Osteocyte (in vitro differentiated cells): ENCODE data around the gene CLCNKB. TPM values are rescaled to one million over a fixed set of nuclear protein-coding genes. Genes with fewer than 3 reads are reported as not detected.

Experiments used
- DNase-seq: peaks from one replicate; pipeline ENCODE4 v3.0.0; 2021; ENCODE audit warnings: mixed read lengths; ENCODE audit not compliant: unreplicated experiment; ENCODE audit errors: extremely low spot score
- H3K27ac Mint-ChIP-seq: one replicate; pipeline ENCODE4 v1.8.0; 2021; ENCODE audit warnings: mild to moderate bottlenecking, mixed read lengths; ENCODE audit not compliant: unreplicated experiment
- H3K27me3 Mint-ChIP-seq: one replicate; pipeline ENCODE4 v1.8.0; 2021; ENCODE audit warnings: mixed read lengths; ENCODE audit not compliant: unreplicated experiment
- H3K36me3 Mint-ChIP-seq: one replicate; pipeline ENCODE4 v1.8.0; 2021; ENCODE audit warnings: mixed read lengths; ENCODE audit not compliant: unreplicated experiment
- H3K4me1 Mint-ChIP-seq: one replicate; pipeline ENCODE4 v1.8.0; 2021; ENCODE audit warnings: mixed read lengths; ENCODE audit not compliant: unreplicated experiment
- H3K4me3 Mint-ChIP-seq: one replicate; pipeline ENCODE4 v1.8.0; 2021; ENCODE audit warnings: mild to moderate bottlenecking, moderate library complexity, mixed read lengths; ENCODE audit not compliant: unreplicated experiment
- H3K9me3 Mint-ChIP-seq: one replicate; pipeline ENCODE4 v1.8.0; 2021; ENCODE audit warnings: mixed read lengths; ENCODE audit not compliant: unreplicated experiment
- CTCF ChIP-seq: fragments of 200-600 bp; sonication (generic); IDR thresholded peaks from 2 replicates; pipeline ENCODE4 v1.5.0; 2021; ENCODE audit warnings: antibody characterized with exemption, mild to moderate bottlenecking, moderate library complexity
- total RNA-seq: library from RNA; stranded (reverse); gene quantifications from 2 replicates; pipeline ENCODE4 v1.2.1, GENCODE V29; 2021

The CLCNKB gene
- total RNA-seq, 1 donor from 2014 or later: not detected

GRCh38 chr1:16007671-16008341, 35.8 kb upstream of the CLCNKB start:
- Mint-ChIP-seq H3K27me3 (no peaks in the 10 kb centered on the region), H3K4me1 (peaks cover 16% of the 10 kb centered on the region), H3K9me3 (no peaks in the 10 kb centered on the region), H3K4me3 (no peak overlapping the region), H3K36me3 (no peaks in the 10 kb centered on the region), H3K27ac (no peak overlapping the region)
- no peak for TF ChIP-seq CTCF
- DNase-seq: no peak

- H3K4me3 Mint-ChIP-seq: no peak overlapping the region
- no peaks in the 10 kb centered on the region for H3K27me3 Mint-ChIP-seq
- peak; percentile 97 for TF ChIP-seq CTCF
- DNase-seq: peak; percentile 93
- H3K4me1 Mint-ChIP-seq: peaks cover 23% of the 10 kb centered on the region
- no peak overlapping the region for H3K27ac Mint-ChIP-seq
- H3K9me3 Mint-ChIP-seq: no peaks in the 10 kb centered on the region
- H3K36me3 Mint-ChIP-seq: no peaks in the 10 kb centered on the region
Measured at GRCh38 chr1:16009030-16009460, 34.5 kb upstream of the CLCNKB start.

- no peak overlapping the region for H3K4me3 Mint-ChIP-seq
- H3K27me3 Mint-ChIP-seq: no peaks in the 10 kb centered on the region
- H3K9me3 Mint-ChIP-seq: no peaks in the 10 kb centered on the region
- TF ChIP-seq CTCF: no peak
- peaks cover 29% of the 10 kb centered on the region for H3K4me1 Mint-ChIP-seq
- no peak for DNase-seq
- no peaks in the 10 kb centered on the region for H3K36me3 Mint-ChIP-seq
- peak overlapping the region; percentile 46 for H3K27ac Mint-ChIP-seq
Measured at GRCh38 chr1:16009678-16010077, 33.9 kb upstream of the CLCNKB start.

- no peaks in the 10 kb centered on the region for H3K27me3 Mint-ChIP-seq
Measured at GRCh38 chr1:16010837-16011236, 32.7 kb upstream of the CLCNKB start.

More at GRCh38 chr1:16010837-16011236, 32.7 kb upstream of the CLCNKB start:
- DNase-seq: no peak
- H3K4me1 Mint-ChIP-seq: peaks cover 40% of the 10 kb centered on the region
- no peak for TF ChIP-seq CTCF
- H3K27ac Mint-ChIP-seq: no peak overlapping the region
- no peaks in the 10 kb centered on the region for H3K9me3 Mint-ChIP-seq
- H3K4me3 Mint-ChIP-seq: no peak overlapping the region
- H3K36me3 Mint-ChIP-seq: no peaks in the 10 kb centered on the region
